HG03354 (cell line): Measurements from ENCODE around the gene ANKRD6.

Experiments used
- ATAC-seq: cut with Tn5 transposase; IDR thresholded peaks from one replicate; pipeline ENCODE4 v1.9.1; 2021; ENCODE audit warnings: mild to moderate bottlenecking; ENCODE audit not compliant: unreplicated experiment, poor library complexity, severe bottlenecking

The ANKRD6 gene

DNA sequence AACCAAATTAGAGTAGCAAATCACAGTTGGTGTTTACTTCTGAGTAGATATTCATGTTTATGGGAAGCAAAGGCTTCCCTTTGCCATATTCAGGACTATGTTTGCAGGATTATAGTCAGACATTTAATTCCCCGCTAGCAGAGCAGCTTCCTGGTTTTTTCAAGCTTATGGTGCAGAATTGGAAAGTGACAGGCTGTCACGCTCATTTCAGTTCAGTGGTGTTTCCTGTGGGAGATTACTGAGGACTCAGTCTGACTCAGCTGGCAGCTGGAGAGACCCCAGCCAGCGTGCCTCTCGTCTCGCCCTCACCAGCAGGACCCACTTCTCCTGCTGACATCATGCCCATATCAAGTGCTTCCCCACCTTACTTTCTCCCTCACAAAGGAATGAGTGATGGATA, 120.5 kb downstream of the ANKRD6 start:
- ATAC-seq: no peak

DNA sequence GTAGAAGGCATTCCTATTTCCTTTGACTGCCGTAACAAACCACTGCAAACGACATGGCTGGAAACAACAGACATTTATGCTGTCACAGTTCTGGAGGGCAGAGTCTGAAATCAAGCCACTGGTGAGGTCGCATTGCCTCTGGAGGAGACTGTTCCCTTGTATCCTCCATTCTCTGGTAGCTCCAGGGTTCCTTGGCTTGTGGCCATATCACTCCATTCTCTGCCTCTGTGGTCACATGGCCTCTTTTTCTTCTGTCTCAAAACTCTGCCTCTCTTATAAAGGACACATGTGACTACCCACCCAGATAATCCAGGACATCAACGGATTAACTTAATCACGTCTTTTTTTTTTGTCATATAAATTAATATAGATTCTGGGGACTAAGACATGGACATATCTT, 121.2 kb downstream of the ANKRD6 start:
- no peak for ATAC-seq

DNA sequence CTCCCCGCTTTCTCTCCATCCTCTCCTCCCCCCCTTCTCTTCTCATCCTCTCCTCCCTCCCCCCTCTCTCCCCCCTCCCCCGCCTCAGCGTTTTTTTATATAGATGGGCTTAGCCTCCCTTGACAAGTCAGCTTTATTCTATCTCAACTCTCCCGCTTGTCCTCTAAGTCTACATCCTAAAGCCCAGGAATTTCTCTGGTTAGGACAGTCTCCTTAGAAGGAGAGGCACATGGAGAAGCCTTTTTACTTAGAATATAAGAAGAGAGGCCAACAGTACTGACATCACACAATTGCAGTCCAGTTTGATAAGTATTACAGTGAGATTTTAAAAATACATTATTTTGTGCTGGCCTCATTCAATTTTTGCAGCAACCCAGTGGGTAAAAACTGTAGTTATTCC, 122.1 kb downstream of the ANKRD6 start:
- ATAC-seq: no peak

DNA sequence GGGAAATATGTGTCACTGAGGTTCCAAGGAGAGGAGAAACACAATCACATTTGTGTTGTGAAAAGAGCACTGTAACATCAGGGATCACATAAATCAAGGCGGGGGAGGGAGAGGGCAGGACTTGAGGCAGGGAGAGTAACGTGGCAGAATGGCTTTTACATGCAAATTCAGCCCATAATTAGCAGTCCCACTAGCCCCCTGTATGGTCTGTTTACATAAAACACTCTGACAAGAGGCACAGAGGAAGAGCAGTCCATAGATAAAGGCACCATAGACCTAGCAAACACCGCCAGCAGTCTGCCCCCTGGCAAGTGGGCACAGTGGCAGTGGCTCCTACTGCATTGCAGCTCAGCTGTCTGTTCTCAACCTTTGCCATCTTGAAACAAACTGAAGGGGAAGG, 122.9 kb downstream of the ANKRD6 start:
- ATAC-seq: no peak

DNA sequence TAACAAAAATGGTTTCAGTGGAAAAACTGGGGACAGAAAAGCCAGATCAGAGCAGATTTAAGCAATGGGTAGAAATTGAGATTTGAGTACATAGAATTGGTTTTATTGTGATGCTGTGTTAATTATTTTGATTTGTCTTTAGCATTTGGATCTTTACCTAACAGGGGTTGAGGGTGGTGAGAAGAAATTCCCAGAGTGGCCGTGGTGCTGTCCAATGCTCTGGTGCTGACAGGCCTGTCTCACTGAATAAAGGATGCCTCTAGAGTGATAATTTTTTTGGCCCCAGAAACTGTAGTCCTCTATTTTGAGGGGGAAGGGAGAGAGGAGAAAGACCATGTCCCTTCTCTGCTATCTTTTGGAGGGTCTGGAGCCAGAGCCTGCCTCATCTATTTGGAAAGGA, 126.5 kb downstream of the ANKRD6 start:
- no peak for ATAC-seq

DNA sequence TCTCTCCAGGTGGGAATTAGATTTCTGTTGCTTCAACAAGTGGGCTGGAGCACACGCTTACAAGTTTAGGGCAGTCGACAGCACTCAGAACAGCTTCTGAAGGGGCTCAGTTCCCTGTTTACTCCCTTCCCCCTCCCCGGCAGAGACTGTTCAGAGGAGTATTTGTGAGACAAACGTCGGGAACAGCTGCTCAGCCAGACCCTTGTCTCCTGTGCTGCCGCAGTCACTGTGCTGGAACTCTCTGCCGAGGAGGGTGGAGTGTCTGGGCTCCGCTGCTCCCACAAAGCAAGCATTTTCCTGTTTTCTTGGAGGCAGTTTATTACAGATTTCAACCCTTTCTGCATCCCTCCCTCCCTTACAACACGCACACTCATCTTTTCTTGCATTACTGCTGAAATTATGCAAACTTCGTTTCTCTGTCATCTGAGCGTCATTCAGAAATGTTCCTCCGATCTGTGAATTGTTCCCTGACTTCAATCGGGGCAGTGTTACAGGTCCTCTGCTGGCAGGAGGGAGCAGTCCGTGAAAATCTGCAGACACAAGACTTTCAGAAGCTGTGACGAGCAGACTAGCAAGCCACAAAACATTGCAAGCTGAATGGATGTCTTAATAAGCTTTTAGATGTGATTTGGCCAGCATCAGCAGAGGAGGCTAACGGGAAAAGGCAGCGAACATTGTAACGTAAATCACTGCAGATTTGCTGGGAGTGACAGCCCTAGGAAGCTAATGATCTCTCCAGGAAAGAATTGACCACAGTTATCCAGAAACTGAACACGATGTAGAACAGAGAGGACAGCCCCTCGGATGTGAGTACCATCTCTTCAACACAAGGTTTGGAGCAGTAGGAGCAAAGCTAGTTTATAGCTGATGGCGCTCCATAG, 129.4 kb downstream of the ANKRD6 start:
- no peak for ATAC-seq

DNA sequence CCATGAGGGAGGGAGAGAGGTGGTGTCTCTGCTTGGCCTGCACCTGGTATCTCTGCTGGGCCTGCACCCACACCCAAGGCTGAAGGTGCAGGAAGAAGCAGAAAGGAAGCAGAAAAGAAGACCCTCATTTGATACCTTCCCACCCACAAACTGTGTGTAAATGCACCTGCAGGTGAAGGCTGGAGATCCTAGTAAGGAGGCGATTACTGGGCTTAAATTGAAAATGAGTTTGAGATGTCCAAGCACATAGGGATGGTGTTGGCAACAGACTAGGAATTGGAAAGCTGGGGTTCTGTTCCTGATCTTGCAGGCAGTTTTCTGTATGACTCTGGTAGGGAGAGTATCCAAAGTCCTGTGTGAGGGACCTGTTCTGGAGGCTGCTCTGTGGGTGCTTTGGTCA, 130.9 kb downstream of the ANKRD6 start:
- ATAC-seq: no peak

DNA sequence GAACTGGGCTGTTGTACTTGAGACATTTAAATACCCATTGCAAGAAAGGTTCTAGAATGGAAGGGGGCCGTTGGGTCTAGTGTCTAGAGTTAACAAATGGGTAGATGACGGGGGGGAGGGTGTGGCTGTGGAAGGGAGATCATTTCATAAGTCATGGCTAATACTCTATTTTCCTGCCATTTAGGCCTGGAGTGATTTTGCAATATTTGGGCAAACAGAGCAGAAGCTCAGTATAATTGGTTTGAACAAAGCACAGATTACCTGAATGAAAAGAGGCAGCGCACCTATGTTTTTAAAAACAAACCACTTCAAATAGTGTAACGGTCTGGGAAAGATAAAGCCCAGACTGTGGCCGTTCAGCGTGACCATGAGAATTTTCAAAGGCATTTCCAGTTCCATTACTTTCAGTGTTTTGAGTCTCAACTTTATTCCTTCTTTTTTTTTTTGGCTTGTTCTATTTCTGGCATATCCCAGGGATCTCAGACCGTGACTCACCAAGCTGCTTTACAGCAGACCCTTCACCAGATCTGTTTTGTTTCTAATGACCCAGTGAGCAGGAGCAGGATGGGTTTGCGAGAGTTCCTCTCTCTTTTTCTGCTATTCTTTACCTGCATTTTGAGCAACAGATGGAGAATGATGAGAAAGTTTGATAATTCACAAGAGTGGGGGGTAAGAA, 131.9 kb downstream of the ANKRD6 start:
- ATAC-seq: no peak

DNA sequence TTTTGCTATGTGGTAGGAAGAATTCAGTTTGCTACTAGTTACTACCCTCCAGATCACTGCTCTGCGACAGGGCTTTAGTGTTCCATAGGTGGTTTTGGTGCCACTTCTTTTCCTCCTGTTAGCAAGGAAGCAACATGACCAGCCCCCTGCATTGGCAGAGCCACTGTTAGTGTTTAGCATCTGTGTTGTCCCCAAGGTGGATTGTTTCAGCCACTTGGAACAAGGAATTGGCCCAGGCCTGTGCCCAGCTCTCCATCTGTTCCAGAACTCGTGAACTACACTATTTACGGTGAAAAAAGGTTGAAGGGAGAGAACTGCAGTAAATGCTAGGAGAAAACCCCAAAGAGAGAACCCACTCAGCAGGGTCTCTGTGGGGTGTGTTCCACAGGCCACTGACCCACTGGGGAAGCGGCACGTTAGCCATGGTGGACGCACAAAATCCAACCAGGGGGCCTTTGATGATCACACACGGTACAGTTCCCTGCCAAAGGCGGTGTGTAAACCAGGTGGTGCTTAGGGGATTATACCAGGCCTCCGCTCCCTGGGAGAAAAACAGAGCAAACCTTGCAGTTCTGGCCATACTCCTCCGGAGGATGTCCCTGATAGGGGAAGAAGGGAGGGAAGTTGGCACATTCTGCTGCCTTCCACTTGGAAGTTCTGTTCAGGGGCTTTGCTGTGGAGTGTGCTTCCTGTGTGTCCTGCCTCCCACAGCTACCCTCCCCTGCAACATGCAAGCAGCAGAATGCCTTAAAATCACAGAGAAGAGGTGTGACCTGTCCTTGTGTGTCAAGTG, 133.3 kb downstream of the ANKRD6 start:
- no peak for ATAC-seq

DNA sequence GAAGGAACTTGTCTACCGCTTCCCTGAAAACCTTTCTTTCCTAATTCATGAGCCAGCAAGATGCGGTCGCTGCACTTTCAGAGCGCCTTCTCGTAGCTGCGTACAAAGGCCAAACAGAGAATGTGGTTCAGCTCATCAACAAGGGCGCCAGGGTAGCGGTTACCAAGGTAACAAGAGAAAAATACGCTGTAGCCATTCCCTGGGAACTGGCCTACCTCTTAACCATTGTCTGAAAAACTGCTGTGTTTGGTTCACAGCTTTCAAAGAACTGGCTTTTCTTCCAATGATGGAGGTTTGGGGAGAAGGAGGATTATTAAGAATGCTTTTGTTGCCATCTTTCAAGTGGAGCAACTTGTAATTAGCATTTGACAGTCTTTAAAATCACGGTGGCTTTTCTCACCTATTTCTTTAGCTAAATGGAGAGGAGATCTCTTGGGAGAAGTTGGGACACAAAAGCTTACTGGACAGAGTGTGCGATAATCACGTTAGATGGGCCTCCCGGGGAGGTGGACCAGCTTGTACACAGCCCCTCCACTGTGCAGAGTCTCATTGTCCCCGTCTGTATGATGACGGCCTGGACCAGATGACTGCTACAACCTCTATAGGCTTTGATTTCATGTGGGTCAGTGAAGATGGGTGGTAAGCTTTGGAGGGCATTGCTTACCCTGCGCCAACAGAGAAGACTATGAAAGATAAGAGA, 134.1 kb downstream of the ANKRD6 start:
- no peak for ATAC-seq

DNA sequence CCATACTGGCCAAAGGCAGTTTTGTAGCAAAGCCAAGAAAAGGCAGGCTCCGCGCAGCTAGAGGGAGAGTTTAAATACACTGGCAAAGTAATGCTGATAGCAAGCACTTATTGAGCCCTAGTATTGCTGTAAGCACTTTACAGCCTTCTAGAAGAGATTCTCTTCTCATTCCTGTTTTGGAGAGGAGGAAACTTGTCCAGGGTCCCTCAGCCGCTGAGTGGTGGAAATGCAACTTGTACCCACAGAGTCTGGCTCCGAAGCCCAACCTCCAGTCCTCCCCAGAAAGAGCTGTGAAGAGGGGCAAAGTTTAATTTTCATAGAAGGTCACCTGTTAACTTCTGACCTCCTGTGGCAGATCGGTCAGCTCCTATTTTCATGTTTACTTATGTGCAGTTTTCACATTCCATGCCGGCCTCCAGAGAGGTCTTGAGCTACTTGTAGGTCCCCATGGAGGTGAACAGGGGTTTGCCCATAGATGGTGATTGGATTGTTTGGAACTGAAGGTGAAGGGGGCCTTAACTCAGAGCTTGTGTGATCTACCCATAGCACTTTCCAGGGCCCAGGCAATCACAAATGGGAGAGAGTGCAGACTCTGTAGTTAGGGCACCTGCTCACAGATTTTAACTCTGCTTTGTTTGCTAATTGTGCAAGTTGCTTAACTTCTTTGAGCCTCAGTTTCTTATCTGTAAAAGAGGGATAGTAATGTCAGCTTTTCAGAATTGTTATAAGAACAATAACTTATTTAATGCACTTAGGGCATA, 134.9 kb downstream of the ANKRD6 start:
- no peak for ATAC-seq

DNA sequence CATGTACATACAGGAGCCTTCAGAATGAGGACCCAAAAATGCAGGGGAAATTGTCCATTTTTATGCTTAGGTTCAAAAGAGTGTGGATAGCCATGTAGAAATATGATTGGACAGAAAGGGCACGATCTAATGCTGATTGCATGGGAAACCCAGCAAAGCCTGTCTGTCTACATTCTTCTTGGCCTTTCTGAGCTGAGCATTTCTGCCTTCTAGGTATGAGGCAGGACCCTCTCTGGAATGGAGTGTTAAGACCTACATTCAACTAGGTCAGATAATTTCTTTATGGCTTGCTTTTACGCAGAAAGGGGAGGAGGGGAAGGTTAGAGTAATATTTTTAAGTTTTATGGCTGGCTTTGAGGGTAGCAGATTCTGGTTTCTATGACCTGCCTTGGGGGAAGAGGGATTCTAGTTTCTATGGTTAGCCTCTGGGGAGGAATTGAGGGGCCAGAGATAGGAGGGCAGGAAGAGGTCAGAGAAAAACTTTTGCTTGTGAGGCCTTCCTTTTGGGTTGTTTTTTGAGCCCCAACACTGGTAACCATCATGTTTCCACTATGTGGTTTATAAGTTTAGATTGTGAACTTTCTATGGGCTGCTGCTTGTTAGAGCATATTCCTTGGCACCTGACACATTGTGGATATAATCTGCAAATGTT, 142.1 kb downstream of the ANKRD6 start:
- ATAC-seq: no peak

DNA sequence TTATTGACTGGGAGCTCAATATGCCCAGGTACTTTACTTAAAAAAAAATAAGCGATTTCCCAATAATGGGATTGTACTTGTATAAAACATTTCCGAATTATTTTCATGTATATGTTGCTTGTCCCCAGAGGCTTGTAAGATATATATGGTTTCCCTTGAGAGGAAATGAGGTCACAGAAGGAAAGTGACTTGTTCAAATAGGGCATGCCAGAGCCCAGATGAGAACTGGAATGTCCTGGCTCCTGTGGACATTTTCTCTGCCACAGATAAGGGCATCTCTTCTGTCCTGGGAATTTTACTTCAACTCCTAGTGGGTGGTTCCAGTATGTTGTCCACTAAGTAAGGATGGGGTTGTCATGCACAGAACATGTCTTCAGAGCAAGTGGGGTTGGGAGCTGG, 142.6 kb downstream of the ANKRD6 start:
- no peak for ATAC-seq

DNA sequence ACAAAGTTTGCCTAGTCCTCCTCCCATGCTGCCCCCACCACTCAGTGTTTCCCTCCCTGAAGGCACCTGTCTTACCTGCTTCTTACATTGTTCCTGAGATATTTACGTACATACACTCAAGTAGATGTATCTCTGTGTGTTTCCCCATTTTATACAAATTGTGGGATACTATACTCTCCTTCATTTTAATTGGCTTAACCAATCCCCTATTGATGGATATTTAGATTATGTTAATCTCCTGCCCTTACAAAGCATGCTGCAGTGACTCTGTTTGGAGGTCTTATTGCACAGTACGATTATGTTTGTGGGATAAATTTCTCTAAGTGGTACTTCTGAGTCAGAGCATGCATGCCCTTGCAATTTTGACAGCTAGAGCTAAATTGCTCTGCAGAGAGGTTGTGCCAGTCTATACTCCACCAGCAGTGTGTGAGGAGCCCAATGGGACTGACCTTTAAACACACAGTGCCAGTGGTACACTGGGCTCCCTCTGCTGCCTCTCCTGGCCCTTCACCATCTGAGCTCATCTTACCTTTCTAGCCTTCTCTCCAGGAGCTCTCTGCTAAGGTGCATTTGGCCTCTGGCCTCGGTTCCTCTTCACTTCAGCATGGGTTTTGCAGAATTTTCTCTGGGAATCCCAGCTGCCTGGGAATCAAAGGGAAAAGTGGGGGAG, 148.2 kb downstream of the ANKRD6 start:
- no peak for ATAC-seq

DNA sequence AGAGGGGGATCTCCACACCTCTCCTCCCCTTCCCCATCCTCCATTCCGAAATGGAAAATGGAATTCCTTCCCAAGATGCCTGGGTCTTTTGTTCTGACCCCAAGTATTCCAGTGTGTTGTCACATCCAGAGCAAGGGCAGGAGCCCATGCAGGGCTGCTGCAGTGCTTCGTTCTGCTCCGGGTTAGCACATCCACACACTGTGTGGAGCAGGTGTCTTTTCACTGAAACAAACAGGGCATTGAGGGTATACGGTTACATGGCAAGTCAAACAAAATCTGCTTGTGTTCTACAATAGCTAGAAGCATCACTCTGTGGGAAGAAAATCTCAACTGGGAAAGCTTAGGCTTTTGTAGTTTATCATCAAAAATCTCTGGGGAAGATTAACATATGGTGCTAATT, 148.7 kb downstream of the ANKRD6 start:
- no peak for ATAC-seq

DNA sequence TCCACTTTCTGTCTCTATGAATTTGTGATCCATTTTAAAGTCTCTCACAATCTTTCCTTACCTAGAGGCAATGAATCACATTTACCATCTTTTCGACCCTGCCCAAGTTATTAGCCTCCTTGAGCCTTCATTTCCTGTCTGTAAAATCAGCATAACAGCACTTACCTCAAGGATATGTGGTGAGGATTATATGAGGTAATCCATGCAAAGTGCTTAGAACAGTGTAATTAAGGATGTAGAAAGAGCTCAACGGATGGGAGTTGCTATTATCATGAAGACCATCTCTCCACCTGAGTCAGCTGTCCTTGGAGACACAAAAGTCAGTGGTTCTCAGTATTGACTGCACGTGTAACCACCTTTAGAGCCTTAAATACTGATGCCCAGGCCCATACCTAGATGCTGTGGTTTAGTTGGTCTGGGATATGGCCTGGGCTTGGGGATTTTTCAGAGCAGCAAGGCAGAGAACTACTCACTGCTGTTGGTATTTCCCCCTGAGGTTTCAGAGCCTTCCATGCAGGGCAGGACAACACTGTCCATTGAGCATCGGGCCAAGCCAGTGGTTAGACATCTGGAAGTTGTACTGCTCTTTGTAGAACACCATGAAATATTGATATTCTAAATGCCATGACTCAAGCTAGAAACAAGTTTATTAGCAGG, 149.8 kb downstream of the ANKRD6 start:
- ATAC-seq: no peak

DNA sequence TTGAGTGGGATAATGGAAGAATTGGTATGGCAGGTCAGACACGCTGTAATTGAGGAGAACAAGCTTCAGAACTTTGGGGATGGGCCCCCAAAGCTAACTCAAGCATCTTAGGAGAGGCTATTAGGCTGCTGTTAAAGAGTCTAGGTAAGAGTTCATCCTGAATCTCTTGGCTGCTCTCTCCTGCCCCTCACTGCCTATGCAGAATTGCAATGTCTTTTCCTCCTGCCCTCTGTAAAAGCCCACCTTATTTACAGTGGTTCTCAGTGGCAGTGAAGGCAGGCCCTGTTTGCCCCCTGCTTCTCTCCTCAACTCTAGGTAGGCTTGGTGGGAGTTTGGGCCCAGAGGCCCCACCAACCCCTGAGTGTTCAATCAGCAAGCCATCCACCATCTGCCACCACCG, 150.6 kb downstream of the ANKRD6 start:
- no peak for ATAC-seq

DNA sequence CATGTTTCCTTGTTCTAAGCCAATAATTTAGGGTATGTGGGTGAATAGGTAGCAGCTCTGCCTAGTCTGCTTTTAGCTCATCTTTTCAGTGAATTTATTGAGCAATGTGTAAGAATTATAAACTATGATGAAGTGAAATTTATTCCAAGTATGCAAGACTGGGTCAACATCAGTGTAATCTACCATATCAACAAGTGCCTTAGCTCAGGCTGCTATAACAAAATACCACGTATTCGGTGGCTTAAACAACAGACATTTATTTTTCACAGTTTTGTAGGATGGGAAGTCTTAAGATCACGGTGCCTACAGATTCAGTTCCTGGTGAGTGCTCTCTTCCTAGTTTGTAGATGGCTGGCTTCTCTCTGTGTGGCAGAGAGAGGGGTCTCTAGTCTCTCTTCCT, 151.6 kb downstream of the ANKRD6 start:
- no peak for ATAC-seq
